Vagina (tissue), 2 donors: Measurements from ENCODE around the gene SMARCC1. TPM values are rescaled to one million over a fixed set of nuclear protein-coding genes. Genes with fewer than 3 reads are reported as not detected.

Source experiments
- DNase-seq, 2 donors: peaks; one replicate each; pipeline ENCODE4 v3.0.0-alpha.2; 2017; ENCODE audit errors: extremely low spot score in 2 of 2
- H3K27ac ChIP-seq: fragments of 200-600 bp; sonication (generic); one replicate; pipeline ENCODE4 v1.5.1; 2019
- H3K27me3 ChIP-seq: fragments of 200-600 bp; sonication (generic); one replicate; pipeline ENCODE4 v1.5.1; 2019
- H3K36me3 ChIP-seq, 2 donors: fragments of 200-600 bp; sonication (generic); one replicate each; pipeline ENCODE4 v1.5.1; 2017 to 2019
- H3K4me1 ChIP-seq: fragments of 200-600 bp; sonication (generic); one replicate; pipeline ENCODE4 v1.5.1; 2019
- H3K4me3 ChIP-seq, 2 donors: fragments of 200-600 bp; sonication (generic); 1 replicate in 1 of 2; 2 replicates in 1 of 2; pipeline ENCODE4 v1.5.1; 2016 to 2019
- H3K9me3 ChIP-seq: fragments of 200-600 bp; sonication (generic); one replicate; pipeline ENCODE4 v1.5.1; 2019
- POLR2A ChIP-seq, 2 donors: fragments of 450-650 bp; IDR thresholded peaks; one replicate each; pipeline ENCODE4 v1.6.1; 2017; ENCODE audit warnings: antibody characterized with exemption in 2 of 2, mild to moderate bottlenecking in 2 of 2, moderate library complexity in 2 of 2
- POLR2AphosphoS5 ChIP-seq, 2 donors: sonication (generic); formaldehyde crosslinking; IDR thresholded peaks; one replicate each; pipeline ENCODE4 v1.9.0; 2017; ENCODE audit warnings: antibody characterized with exemption in 2 of 2, mild to moderate bottlenecking in 2 of 2, low read depth in 1 of 2; ENCODE audit not compliant: insufficient read depth in 1 of 2
- intact Hi-C: fragments of 100-400 bp; cut with DNase I; formaldehyde crosslinking; loops from one replicate; pipeline ENCODE4 v1.15.1; 2023
- small RNA-seq: library from RNA; depleted of rRNA; stranded (forward); fragments of <200 nt; gene quantifications from one replicate; pipeline ENCODE3, GENCODE V24; 2016
- total RNA-seq: library from RNA; depleted of rRNA; stranded (reverse); fragments of >200 nt; gene quantifications from one replicate; pipeline ENCODE4 v1.2.3, GENCODE V29; 2016
- TF ChIP-seq, protein P1 (sequence below), 3 experiments: fragments of 450-650 bp in 2 of 3; fragments of 200-600 bp in 1 of 3; sonication (generic) in 1 of 3; IDR thresholded peaks; one replicate each; pipeline ENCODE4 v1.5.1; 2017 to 2019; ENCODE audit warnings: antibody characterized with exemption in 3 of 3, mild to moderate bottlenecking in 2 of 3, moderate library complexity in 2 of 3

The SMARCC1 gene
- total RNA-seq, 1 donor from 2014 or later = 39.0 TPM

DNA sequence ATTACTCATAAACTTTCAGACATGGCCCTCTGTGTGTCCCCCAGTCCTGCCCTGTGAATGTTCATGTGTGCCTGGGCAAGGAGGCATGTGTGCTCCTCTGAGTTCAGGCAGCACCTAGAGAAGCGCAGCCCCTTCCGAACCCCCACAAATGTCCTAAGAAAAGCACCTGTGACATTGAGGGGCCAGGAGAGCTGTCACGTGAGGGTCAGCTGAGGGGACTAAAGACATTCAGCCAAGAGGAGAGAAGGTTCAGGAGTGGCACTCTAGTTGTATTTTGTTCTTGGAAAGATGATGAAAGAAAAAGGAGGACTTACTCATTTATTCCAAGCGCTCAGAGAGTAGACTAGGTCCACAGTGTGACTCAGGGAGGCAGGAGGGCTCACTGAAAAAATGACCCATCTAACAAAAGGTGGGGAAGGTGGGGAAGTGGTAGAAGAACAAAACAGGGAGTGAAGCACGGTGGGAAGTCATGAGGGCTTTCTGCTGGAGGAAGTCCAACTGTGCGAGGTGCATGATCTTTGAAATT is 240.0 kb downstream of the SMARCC1 start:
- Histone ChIP-seq H3K27ac (no peak overlapping the region), H3K4me1 (no peaks in the 10 kb centered on the region), H3K36me3 (no peaks in the 10 kb centered on the region), H3K9me3 (no peaks in the 10 kb centered on the region), H3K27me3 (no peaks in the 10 kb centered on the region), H3K4me3 (no peak overlapping the region)
- intact Hi-C loops = no loop called here
- TF ChIP-seq POLR2AphosphoS5 (IDR thresholded peaks at IDR 0.05; ENCODE audit: insufficient read depth in 1 of 2, low read depth in 1 of 2) (no peak), POLR2A (IDR thresholded peaks at IDR 0.05) (no peak)
- TF ChIP-seq, protein P1, sequence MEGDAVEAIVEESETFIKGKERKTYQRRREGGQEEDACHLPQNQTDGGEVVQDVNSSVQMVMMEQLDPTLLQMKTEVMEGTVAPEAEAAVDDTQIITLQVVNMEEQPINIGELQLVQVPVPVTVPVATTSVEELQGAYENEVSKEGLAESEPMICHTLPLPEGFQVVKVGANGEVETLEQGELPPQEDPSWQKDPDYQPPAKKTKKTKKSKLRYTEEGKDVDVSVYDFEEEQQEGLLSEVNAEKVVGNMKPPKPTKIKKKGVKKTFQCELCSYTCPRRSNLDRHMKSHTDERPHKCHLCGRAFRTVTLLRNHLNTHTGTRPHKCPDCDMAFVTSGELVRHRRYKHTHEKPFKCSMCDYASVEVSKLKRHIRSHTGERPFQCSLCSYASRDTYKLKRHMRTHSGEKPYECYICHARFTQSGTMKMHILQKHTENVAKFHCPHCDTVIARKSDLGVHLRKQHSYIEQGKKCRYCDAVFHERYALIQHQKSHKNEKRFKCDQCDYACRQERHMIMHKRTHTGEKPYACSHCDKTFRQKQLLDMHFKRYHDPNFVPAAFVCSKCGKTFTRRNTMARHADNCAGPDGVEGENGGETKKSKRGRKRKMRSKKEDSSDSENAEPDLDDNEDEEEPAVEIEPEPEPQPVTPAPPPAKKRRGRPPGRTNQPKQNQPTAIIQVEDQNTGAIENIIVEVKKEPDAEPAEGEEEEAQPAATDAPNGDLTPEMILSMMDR (IDR thresholded peaks at IDR 0.05) = no peak
- no peak for DNase-seq

- Histone ChIP-seq H3K27ac (no peak overlapping the region), H3K27me3 (no peaks in the 10 kb centered on the region), H3K4me1 (no peaks in the 10 kb centered on the region), H3K4me3 (no peak overlapping the region), H3K9me3 (no peaks in the 10 kb centered on the region), H3K36me3 (no peaks in the 10 kb centered on the region)
- TF ChIP-seq POLR2A (IDR thresholded peaks at IDR 0.05) (no peak), POLR2AphosphoS5 (IDR thresholded peaks at IDR 0.05; ENCODE audit: insufficient read depth in 1 of 2, low read depth in 1 of 2) (no peak)
- TF ChIP-seq, protein P1 (IDR thresholded peaks at IDR 0.05) = no peak
- intact Hi-C loops = no loop called here
- no peak for DNase-seq
These were observed 241.4 kb downstream of the SMARCC1 start for GRCh38 chr3:47540281-47540680.

- intact Hi-C loops = no loop called here
- no peaks in the 10 kb centered on the region for H3K36me3 ChIP-seq
- H3K4me3 ChIP-seq = no peak overlapping the region
- TF ChIP-seq, protein P1 (IDR thresholded peaks at IDR 0.05) = no peak
- TF ChIP-seq POLR2A (IDR thresholded peaks at IDR 0.05) = no peak
- no peak for TF ChIP-seq POLR2AphosphoS5 (IDR thresholded peaks at IDR 0.05; ENCODE audit: insufficient read depth in 1 of 2, low read depth in 1 of 2)
- no peaks in the 10 kb centered on the region for H3K4me1 ChIP-seq
- no peaks in the 10 kb centered on the region for H3K27me3 ChIP-seq
- H3K27ac ChIP-seq = no peak overlapping the region
- no peak for DNase-seq
- H3K9me3 ChIP-seq = no peaks in the 10 kb centered on the region
These were observed 244.7 kb downstream of the SMARCC1 start for GRCh38 chr3:47536967-47537366.

GRCh38 chr3:47536221-47536891 is 245.3 kb downstream of the SMARCC1 start:
- Histone ChIP-seq H3K9me3 (no peaks in the 10 kb centered on the region), H3K27ac (no peak overlapping the region), H3K4me3 (no peak overlapping the region), H3K27me3 (no peaks in the 10 kb centered on the region), H3K4me1 (no peaks in the 10 kb centered on the region), H3K36me3 (no peaks in the 10 kb centered on the region)
- no peak for DNase-seq
- intact Hi-C loops = no loop called here
- TF ChIP-seq POLR2A (IDR thresholded peaks at IDR 0.05) = no peak
- TF ChIP-seq POLR2AphosphoS5 (IDR thresholded peaks at IDR 0.05; ENCODE audit: insufficient read depth in 1 of 2, low read depth in 1 of 2) = no peak
- TF ChIP-seq, protein P1 (IDR thresholded peaks at IDR 0.05) = no peak

Small RNA genes within 50 kb of the gene (small RNA-seq; reads per million reads assigned to genes)
- not detected for gene RF02271
- not detected for gene RN7SL870P

Other genes starting within 250 kb of the SMARCC1 start
- gene CSPG5, start 203.0 kb downstream of the SMARCC1 start, total RNA-seq = 0.98 TPM
- gene DHX30, start 21.2 kb upstream of the SMARCC1 start, total RNA-seq = 55.0 TPM
- 142 TPM for gene MAP4, start 234.5 kb upstream of the SMARCC1 start, total RNA-seq